Activated CD4-positive, alpha-beta T cell treated with anti-CD3 and anti-CD28 coated beads, Interleukin-10, Interleukin-2, amounts not matched to agents 100 ng/mL and 50 ng/mL, durations not matched to agents 16 hours and 8 hours (primary cell): ENCODE data around the gene PNPLA2.

Experiments used
- DNase-seq: peaks from one replicate; pipeline ENCODE4 v3.0.0-alpha.2; 2020

The PNPLA2 gene

GRCh38 chr11:818396-819128, at the start of gene PNPLA2:
TSS of gene PNPLA2 (plus strand) at chr11:818914. CDS start at chr11:819719, 805 bp downstream.
- DNase-seq: no peak

- DNase-seq: no peak
Measured at GRCh38 chr11:769887-770641, 48.6 kb upstream of the PNPLA2 start.

- DNase-seq: no peak
Measured at GRCh38 chr11:770642-771616, 47.8 kb upstream of the PNPLA2 start.

GRCh38 chr11:771617-772204, 47.0 kb upstream of the PNPLA2 start:
- no peak for DNase-seq

GRCh38 chr11:772429-773390, 46.0 kb upstream of the PNPLA2 start:
- DNase-seq: no peak

GRCh38 chr11:773425-773824, 45.3 kb upstream of the PNPLA2 start:
- DNase-seq: no peak

GRCh38 chr11:773830-774229, 44.9 kb upstream of the PNPLA2 start:
- DNase-seq: no peak

GRCh38 chr11:774873-775592, 43.7 kb upstream of the PNPLA2 start:
- DNase-seq: no peak

- no peak for DNase-seq
Measured at GRCh38 chr11:776263-776560, 42.5 kb upstream of the PNPLA2 start.

- peak; percentile 31 for DNase-seq
Measured at GRCh38 chr11:776561-777287, 42.0 kb upstream of the PNPLA2 start.

- peak; percentile 97 for DNase-seq
Measured at GRCh38 chr11:777288-778255, 41.1 kb upstream of the PNPLA2 start, which contains the start of gene GATD1. TSS of gene GATD1 (minus strand) at chr11:777487. CDS start at chr11:777462, 25 bp downstream.

- no peak for DNase-seq
Measured at GRCh38 chr11:778976-779954, 39.4 kb upstream of the PNPLA2 start.

GRCh38 chr11:779955-780532, 38.7 kb upstream of the PNPLA2 start:
- no peak for DNase-seq

- DNase-seq: no peak
Measured at GRCh38 chr11:782264-783174, 36.2 kb upstream of the PNPLA2 start.

GRCh38 chr11:783581-784015, 35.1 kb upstream of the PNPLA2 start:
- DNase-seq: peak; percentile 37
